ENCODE measurements around the gene ZNF236.

The ZNF236 gene

GRCh38 chr18:76860411-76860810, 38.1 kb downstream of the ZNF236 start:
- DNase-seq (ENCODE audit: low read depth): no peak

GRCh38 chr18:76866666-76867065, 44.3 kb downstream of the ZNF236 start:
- no peak for DNase-seq (ENCODE audit: low read depth)

- no peak for DNase-seq (ENCODE audit: low read depth)
Observed at GRCh38 chr18:76873311-76873710, 51.0 kb downstream of the ZNF236 start.

DNA sequence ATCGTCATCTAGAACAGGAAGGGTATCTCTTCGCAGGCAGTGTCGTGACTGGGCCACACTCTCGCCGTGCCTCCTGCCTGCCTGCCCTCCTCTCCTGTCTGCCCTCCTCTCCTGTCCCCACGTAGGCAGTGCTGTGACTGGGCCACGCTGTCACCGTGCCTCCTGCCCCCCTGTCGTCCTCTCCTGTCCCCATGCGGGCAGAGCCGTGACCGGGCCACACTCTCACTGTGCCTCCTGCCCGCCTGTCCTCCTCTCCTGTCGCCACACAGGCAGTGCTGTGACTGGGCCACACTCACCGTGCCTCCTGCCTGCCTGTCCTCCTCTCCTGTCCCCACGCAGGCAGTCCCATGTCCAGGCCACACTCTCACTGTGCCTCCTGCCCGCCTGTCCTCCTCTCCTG, 51.4 kb downstream of the ZNF236 start:
- DNase-seq (ENCODE audit: low read depth): no peak

DNA sequence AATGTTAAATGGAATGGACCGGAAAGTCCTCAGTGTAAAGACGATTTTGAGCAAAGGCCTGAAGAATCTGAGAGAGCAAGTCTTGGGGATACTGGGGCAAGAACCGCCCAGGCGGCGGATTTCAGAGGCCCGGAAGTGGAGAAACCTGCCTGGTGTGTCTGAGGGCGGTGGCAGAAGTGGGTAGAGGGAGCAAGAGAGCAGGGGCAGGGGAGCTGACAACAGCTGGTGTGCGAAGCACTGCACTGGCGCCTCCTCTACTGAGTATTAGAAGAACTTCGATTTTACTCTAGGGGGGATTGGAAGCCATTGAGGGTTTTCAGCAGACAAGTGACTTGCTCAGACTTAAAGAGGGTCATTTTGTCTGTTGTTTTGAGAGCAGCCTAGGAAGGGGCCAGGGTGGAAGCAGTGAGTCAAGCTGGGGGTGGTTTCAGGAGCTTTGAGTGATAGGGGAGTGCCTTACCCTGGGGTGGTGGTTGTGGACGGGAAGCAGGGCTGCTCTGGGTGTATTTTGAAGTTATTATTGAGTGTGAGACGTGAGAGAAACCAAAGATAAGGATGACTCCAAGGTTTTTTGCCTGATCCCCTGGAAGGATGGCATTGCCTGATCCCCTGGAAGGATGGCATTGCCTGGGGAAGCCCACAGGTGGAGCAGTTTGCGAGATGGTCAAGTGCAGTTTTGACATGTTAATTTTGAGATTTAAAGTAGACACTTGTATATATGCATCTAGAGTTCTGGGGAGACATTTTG, 52.5 kb downstream of the ZNF236 start:
- DNase-seq (ENCODE audit: low read depth): no peak

GRCh38 chr18:76875390-76876325, 53.3 kb downstream of the ZNF236 start:
- DNase-seq (ENCODE audit: low read depth): no peak

DNA sequence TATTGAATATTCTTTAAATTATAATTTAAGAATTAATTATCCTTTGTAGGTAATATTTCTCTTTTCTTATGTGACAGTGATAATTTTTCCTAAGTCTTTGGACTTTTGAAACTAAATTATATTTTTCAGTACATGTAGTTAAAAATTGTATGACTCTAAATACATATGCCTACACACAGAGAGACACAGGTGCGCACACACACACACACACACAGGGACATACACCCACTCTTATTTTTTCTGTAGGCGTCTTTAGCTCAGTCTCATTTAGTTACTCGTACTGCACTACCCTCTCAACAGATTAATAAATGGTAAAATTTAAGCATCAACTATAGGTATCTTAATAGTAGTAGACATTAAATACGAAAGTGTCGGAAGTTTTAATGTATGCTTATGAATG, 56.1 kb downstream of the ZNF236 start:
- DNase-seq (ENCODE audit: low read depth): no peak

GRCh38 chr18:76880026-76880425, 57.7 kb downstream of the ZNF236 start:
- no peak for DNase-seq (ENCODE audit: low read depth)

DNA sequence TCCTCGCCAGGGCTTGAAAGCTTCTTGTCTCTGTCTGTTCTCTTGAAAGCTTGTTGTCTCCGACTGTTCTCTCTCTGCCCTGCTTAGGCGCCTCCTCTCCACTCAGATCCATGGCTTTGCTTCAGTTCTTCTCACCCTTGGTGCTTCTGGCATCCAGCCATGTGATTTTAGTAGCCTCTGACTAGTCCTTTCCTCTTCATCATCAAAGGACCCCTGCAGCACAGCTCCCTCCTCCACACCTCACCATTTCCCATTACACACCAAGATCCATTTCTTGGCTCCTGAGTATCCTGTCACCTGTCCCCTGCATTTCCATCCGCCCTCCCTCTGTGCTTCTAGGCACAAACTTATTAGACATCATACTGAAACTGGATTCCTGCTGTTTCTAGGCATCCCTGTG, 59.4 kb downstream of the ZNF236 start:
- DNase-seq (ENCODE audit: low read depth): no peak

GRCh38 chr18:76882146-76882545, 59.8 kb downstream of the ZNF236 start:
- DNase-seq (ENCODE audit: low read depth): no peak

DNA sequence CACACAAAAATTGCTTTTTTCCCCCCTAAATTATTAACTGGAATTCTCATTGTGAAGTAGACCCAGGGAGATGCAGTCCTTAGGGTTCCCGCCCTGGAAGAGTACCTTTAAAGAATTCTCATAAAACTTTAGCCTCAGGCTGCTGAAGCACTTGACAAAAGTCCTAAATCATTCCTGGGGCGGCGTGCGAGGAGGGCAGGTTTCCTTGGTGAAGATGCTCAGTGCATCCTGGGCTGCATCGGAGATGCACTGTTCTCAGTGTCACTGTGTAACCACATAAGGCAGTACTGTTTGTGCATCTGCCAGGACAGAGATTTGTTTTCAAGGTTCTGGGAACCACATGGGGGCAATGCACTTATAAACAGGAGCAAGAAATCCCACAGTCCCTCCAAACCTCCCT, 62.6 kb downstream of the ZNF236 start:
- DNase-seq (ENCODE audit: low read depth): no peak

DNA sequence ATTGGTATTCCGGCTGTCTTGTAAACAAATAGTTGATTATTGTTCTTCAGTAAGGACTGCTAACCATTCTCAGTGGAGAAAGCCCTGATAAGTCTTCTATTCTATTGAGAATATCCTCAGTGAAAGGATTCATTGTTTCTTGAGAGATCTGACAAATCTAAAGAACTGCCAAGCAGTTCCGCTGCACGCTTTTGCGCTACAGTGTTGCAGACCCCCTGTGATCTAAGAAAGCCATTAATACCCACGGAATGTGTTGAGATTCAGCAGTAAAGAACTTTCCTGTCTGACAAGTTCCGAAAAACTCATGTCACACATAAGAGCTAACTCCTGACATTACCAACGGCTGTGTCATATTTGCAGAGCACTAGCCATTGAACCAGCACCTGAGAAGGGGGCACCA, 63.8 kb downstream of the ZNF236 start:
- no peak for DNase-seq (ENCODE audit: low read depth)

DNA sequence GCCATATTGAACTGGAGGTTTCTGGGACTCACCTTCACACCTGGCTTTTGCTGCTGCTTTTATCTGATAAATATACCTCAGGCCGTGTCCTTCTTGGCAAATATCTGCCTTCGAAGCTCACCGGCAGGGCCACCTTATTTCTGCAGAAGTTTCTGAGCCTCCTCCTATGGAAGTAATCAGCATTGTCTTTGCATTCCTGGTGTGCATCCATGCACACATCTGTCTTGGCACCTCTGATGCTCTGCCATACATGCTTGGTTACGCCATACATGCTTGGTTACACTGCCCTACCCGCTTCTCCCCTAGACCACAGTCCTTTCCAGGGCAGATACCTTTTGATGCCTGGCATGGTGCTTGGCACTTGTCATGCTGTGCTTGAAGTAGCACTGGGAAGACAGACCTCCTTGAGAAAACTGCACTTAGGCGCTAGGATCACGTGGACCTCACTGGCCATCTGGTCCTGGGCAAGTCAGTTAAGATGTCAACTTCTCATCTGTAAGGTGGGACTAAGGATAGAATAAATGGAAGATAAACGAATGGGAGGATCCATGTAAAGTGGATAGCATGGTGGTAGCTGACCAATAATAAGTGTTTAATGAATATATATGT, 66.8 kb downstream of the ZNF236 start:
- no peak for DNase-seq (ENCODE audit: low read depth)

DNA sequence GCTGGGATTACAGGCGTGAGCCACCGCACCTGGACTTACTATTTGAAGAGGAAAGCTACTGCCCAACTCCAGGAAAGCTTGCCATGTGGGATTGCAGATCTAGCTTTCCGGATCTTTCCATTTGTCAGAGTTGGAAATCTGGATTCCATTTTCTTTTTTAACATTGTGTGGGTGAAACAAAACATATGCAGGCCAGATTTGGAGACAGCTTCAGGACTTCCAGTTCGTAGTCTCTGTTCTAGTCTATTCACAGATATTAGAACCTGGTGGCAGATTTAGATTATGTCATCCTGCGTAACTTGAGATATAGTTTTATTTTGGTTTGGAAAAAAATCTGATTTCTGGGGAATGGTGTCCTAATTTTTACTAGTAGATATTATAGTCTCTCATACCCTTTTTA, 70.5 kb downstream of the ZNF236 start:
- no peak for DNase-seq (ENCODE audit: low read depth)

GRCh38 chr18:76894566-76895346, 72.4 kb downstream of the ZNF236 start:
- no peak for DNase-seq (ENCODE audit: low read depth)

GRCh38 chr18:76895498-76895897, 73.1 kb downstream of the ZNF236 start:
- no peak for DNase-seq (ENCODE audit: low read depth)

DNA sequence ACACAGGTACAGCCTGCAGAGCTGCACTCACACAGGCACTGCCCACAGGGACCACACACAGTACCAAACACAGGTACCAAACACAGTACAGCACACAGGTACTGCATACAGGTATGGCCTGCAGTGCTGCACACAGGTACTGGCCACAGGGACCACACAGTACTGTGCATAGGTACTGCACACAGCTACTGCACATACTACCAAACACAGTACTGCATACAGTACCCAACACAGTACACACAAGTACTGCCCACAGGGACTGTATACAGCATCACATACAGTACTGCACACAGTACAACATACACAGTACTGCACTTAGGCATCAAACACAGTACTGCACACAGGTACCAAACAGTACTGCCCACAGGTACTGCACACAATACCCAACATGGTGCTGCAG, 74.3 kb downstream of the ZNF236 start:
- DNase-seq (ENCODE audit: low read depth): no peak

DNA sequence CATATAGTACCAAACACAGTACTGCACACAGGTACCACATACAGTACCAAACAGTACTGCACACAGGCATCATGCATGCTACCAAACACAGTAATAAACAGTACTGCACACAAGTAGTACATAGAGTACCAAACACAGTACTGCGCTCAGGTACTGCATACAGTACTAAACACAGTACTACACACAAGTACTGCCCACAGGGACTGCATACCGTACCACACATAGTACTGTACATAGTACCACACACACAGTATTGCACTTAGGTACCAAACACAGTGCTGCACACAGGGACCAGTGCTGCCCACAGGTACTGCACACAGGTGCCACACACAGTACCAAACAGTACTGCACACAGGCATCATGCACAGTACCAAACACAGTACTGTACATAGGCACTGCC, 74.9 kb downstream of the ZNF236 start:
- DNase-seq (ENCODE audit: low read depth): no peak

- no peak for DNase-seq (ENCODE audit: low read depth)
Observed at GRCh38 chr18:76903386-76903785, 81.0 kb downstream of the ZNF236 start.

GRCh38 chr18:76905821-76906220, 83.5 kb downstream of the ZNF236 start:
- DNase-seq (ENCODE audit: low read depth): no peak

- DNase-seq (ENCODE audit: low read depth): no peak
Observed at GRCh38 chr18:76908277-76908676, 85.9 kb downstream of the ZNF236 start.

DNA sequence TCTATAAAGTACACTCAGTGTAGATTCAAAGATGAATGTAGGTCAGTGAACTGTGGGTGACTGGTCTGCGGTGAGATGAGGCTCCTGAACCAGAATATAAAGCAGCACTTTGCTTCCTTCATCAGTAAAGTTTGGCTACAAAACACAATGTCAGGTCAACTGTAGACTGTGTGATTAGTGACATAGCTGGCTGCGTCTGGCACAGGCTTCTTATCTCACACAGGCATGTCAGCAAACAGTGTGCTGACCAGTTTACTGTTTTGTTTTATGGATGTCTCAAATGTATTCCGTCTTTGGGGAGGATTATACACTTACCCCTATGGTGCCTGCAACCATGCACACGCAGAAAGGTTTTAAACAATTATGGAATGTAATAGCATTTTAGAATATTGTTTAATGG, 87.1 kb downstream of the ZNF236 start:
- no peak for DNase-seq (ENCODE audit: low read depth)
